Lower leg skin (tissue), 3 donors: ENCODE data around the gene NTNG1.

Source experiments
- POLR2A ChIP-seq, 2 donors: fragments of 450-650 bp; IDR thresholded peaks; one replicate each; pipeline ENCODE4 v1.6.1; 2016 to 2017; ENCODE audit warnings: antibody characterized with exemption in 2 of 2, mild to moderate bottlenecking in 1 of 2, moderate library complexity in 1 of 2
- TF ChIP-seq, protein P1 (sequence below), 3 donors: fragments of 450-650 bp; IDR thresholded peaks; one replicate each; pipeline ENCODE4 v1.5.1; 2016; ENCODE audit warnings: antibody characterized with exemption in 3 of 3, mild to moderate bottlenecking in 3 of 3, moderate library complexity in 2 of 3

DNA sequence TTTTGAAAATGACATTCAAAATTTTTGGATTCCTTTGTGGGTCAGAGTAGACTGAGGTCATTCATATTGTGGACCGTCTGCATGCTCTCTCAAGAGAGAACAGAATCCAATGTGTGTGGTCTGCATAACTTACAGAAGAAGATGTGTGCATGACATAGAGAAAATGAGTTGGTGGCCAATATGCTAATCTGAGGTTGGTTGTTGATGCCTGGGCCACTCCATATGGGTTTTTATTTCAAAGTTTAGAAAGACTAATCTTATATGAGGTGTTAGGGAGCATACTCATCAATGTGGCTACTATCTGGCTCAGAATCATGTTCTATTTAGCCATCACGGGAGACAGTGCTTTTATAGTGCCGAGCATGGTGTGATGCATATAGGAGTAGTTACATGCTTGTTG, 18.2 kb downstream of the NTNG1 start:
- TF ChIP-seq, protein P1, sequence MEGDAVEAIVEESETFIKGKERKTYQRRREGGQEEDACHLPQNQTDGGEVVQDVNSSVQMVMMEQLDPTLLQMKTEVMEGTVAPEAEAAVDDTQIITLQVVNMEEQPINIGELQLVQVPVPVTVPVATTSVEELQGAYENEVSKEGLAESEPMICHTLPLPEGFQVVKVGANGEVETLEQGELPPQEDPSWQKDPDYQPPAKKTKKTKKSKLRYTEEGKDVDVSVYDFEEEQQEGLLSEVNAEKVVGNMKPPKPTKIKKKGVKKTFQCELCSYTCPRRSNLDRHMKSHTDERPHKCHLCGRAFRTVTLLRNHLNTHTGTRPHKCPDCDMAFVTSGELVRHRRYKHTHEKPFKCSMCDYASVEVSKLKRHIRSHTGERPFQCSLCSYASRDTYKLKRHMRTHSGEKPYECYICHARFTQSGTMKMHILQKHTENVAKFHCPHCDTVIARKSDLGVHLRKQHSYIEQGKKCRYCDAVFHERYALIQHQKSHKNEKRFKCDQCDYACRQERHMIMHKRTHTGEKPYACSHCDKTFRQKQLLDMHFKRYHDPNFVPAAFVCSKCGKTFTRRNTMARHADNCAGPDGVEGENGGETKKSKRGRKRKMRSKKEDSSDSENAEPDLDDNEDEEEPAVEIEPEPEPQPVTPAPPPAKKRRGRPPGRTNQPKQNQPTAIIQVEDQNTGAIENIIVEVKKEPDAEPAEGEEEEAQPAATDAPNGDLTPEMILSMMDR (IDR thresholded peaks at IDR 0.05), result no peak
- TF ChIP-seq POLR2A (IDR thresholded peaks at IDR 0.05), result no peak
